ENCODE data around the gene AGTR1. TPM values are rescaled to one million over a fixed set of nuclear protein-coding genes. Genes with fewer than 3 reads are reported as not detected.

AGTR1 gene
- total and polyA plus RNA-seq, 10 of the 15 experiments (the other 5 are each of a cell fraction or from before 2014, with no cell fraction given): not detected

DNA sequence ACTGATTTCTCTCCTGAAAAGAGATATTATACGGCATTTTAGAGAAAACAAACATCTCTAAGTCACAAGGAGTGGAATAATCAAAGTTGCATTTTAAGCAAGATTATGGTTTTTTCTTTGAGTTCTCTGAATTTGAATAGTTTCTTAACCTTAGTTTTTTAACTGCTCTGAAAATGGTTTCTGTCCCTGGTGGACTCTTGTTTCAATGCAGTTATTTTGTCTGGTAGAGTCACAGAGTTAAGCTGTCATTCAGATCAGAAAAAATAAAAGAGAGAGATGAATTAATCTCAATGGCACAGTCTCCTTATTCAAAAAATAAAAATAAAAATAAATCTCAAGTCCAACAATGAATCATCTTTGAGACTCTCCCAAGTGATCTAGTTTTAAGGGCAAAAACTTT, 19.0 kb downstream of the AGTR1 start:
- TF ChIP-seq RELA (IDR thresholded peaks at IDR 0.05; ENCODE audit: borderline replicate concordance, partially characterized antibody): no peak
- H3K9me3 ChIP-seq (replicated peaks; ENCODE audit: control insufficient read depth, insufficient read depth, low read length): no peaks in the 10 kb centered on the region
- intact Hi-C loops (cut with micrococcal nuclease; ENCODE audit: unreplicated experiment): loop anchor here (5.0 kb wide), 1 partner anchor 334 kb away; no protein-coding TSS in a partner anchor
- no peaks in the 10 kb centered on the region for H3K79me2 ChIP-seq (ENCODE audit: control insufficient read depth, insufficient read depth, low read length)
- CTCF ChIA-PET: no interaction called here
- WGBS (ENCODE audit: insufficient coverage, insufficient replicate concordance, low lambda C conversion rate, missing lambda C conversion rate): 29% methylated on average over 1 of the region's 1 CpG
- SMC1A ChIA-PET (ENCODE audit: uncharacterized antibody, unreplicated experiment): no interaction called here
- H3K36me3 ChIP-seq (ENCODE audit: control insufficient read depth in 2 of 2, insufficient read depth in 2 of 2, low read length in 1 of 2): no peaks in the 10 kb centered on the region
- H2AFZ ChIP-seq (ENCODE audit: control insufficient read depth, low read depth, low read length): no peak overlapping the region
- in situ Hi-C loops (cut with MboI): no loop called here
- no peaks in the 10 kb centered on the region for H3K27me3 ChIP-seq (replicated peaks in 1 of 2; ENCODE audit: control insufficient read depth in 2 of 2, insufficient read depth in 2 of 2, low read length in 1 of 2)
- no peaks in the 10 kb centered on the region for H3K4me1 ChIP-seq (ENCODE audit: control insufficient read depth, insufficient read depth, low read length)
- no peak for FAIRE-seq
- ATAC-seq: no peak
- H4K20me1 ChIP-seq (ENCODE audit: control insufficient read depth, insufficient read depth): no peaks in the 10 kb centered on the region
- POLR2A ChIA-PET: no interaction called here
- H3K4me2 ChIP-seq (ENCODE audit: control insufficient read depth, insufficient read depth): no peak overlapping the region
- no peak overlapping the region for H3K9ac ChIP-seq (ENCODE audit: control insufficient read depth, insufficient read depth, low read length)
- RAD21 ChIA-PET (ENCODE audit: unreplicated experiment): interaction anchor here (0.7 kb wide), 1 partner anchor 34 kb away, joined by 3 read pairs; no protein-coding TSS in a partner anchor
- no peak overlapping the region for H3K4me3 ChIP-seq
- no peak overlapping the region for H3K27ac ChIP-seq (ENCODE audit: control insufficient read depth, insufficient read depth)
- no peak for DNase-seq (ENCODE audit: low read depth, low spot score)
- no TSS peak for BruUV-seq (replicated peaks)

GRCh38 chr3:148717885-148718561, 20.3 kb downstream of the AGTR1 start:
- no peaks in the 10 kb centered on the region for H4K20me1 ChIP-seq (ENCODE audit: control insufficient read depth, insufficient read depth)
- no peak overlapping the region for H3K27ac ChIP-seq (ENCODE audit: control insufficient read depth, insufficient read depth)
- SMC1A ChIA-PET (ENCODE audit: uncharacterized antibody, unreplicated experiment): interaction anchor here (1.3 kb wide), 1 partner anchor 338 kb away, joined by 4 read pairs; no protein-coding TSS in a partner anchor
- no peaks in the 10 kb centered on the region for H3K27me3 ChIP-seq (replicated peaks in 1 of 2; ENCODE audit: control insufficient read depth in 2 of 2, insufficient read depth in 2 of 2, low read length in 1 of 2)
- H3K4me3 ChIP-seq: no peak overlapping the region
- CTCF ChIA-PET: no interaction called here
- H3K79me2 ChIP-seq (ENCODE audit: control insufficient read depth, insufficient read depth, low read length): no peaks in the 10 kb centered on the region
- POLR2A ChIA-PET: no interaction called here
- no peak for FAIRE-seq
- in situ Hi-C loops (cut with MboI) (no loop called here), intact Hi-C loops (cut with micrococcal nuclease; ENCODE audit: unreplicated experiment) (loop anchor here (5.0 kb wide), 1 partner anchor 336 kb away; no protein-coding TSS in a partner anchor)
- ATAC-seq: no peak
- no peaks in the 10 kb centered on the region for H3K4me1 ChIP-seq (ENCODE audit: control insufficient read depth, insufficient read depth, low read length)
- BruUV-seq (replicated peaks): no TSS peak
- H2AFZ ChIP-seq (ENCODE audit: control insufficient read depth, low read depth, low read length): no peak overlapping the region
- TF ChIP-seq EZH2 (IDR thresholded peaks at IDR 0.05; ENCODE audit: borderline replicate concordance, control insufficient read depth, low read depth, low read length) (no peak), EED (IDR thresholded peaks at IDR 0.05; ENCODE audit: low read depth) (no peak), MLLT1 (IDR thresholded peaks at IDR 0.05) (no peak), REST (IDR thresholded peaks at IDR 0.05; ENCODE audit: low read depth, low read length) (no peak), SUPT20H (IDR thresholded peaks at IDR 0.05; ENCODE audit: borderline replicate concordance, control insufficient read depth, low read depth, low read length) (no peak), PAX8 (IDR thresholded peaks at IDR 0.05) (no peak), MEF2B (IDR thresholded peaks at IDR 0.05; ENCODE audit: partially characterized antibody, poor library complexity, severe bottlenecking) (no peak), ATF3 (IDR thresholded peaks at IDR 0.05; ENCODE audit: borderline replicate concordance, extremely low read depth, low read depth, low read length) (no peak), NR2C1 (IDR thresholded peaks at IDR 0.05) (no peak), NBN (IDR thresholded peaks at IDR 0.05) (no peak), IKZF1 (conservative IDR thresholded peaks at IDR 0.05) (no peak)
- no peaks in the 10 kb centered on the region for H3K36me3 ChIP-seq (ENCODE audit: control insufficient read depth in 2 of 2, insufficient read depth in 2 of 2, low read length in 1 of 2)
- no peak overlapping the region for H3K4me2 ChIP-seq (ENCODE audit: control insufficient read depth, insufficient read depth)
- RAD21 ChIA-PET (ENCODE audit: unreplicated experiment): no interaction called here
- H3K9ac ChIP-seq (ENCODE audit: control insufficient read depth, insufficient read depth, low read length): no peak overlapping the region
- H3K9me3 ChIP-seq (replicated peaks; ENCODE audit: control insufficient read depth, insufficient read depth, low read length): no peaks in the 10 kb centered on the region
- WGBS (ENCODE audit: insufficient coverage, insufficient replicate concordance, low lambda C conversion rate, missing lambda C conversion rate): 13% methylated on average over 3 of the region's 3 CpGs
- no peak for DNase-seq (ENCODE audit: low read depth, low spot score)
